Thymus (tissue), 11 donors: ENCODE data around the gene TNIP2. TPM values are rescaled to one million over a fixed set of nuclear protein-coding genes. Genes with fewer than 3 reads are reported as not detected.
A peak's percentile ranks its signal among the peaks of the same experiment; 100 is the strongest.

Experiments used
- DNase-seq, 9 donors: peaks; one replicate each; pipeline ENCODE4 v3.0.0-alpha.2; 2013; ENCODE audit warnings: low spot score in 9 of 9, low read depth in 6 of 9, missing footprints in 1 of 9
- H3K27ac ChIP-seq, 2 donors: one replicate each; pipeline ENCODE4 v1.5.1; 2013; ENCODE audit warnings: control low read depth in 1 of 2, low read depth in 1 of 2, low read length in 1 of 2, mild to moderate bottlenecking in 1 of 2, moderate library complexity in 1 of 2
- H3K27me3 ChIP-seq, 2 donors: one replicate each; pipeline ENCODE4 v1.5.1; 2013; ENCODE audit warnings: low read length in 1 of 2; ENCODE audit not compliant: control insufficient read depth in 2 of 2, insufficient read depth in 1 of 2
- H3K36me3 ChIP-seq, 2 donors: one replicate each; pipeline ENCODE4 v1.5.1; 2013; ENCODE audit warnings: low read length in 1 of 2, mild to moderate bottlenecking in 1 of 2, moderate library complexity in 1 of 2; ENCODE audit not compliant: control insufficient read depth in 2 of 2, insufficient read depth in 2 of 2
- H3K4me1 ChIP-seq, 2 donors: one replicate each; pipeline ENCODE4 v1.5.1; 2013; ENCODE audit warnings: low read length in 2 of 2; ENCODE audit not compliant: control insufficient read depth in 2 of 2, insufficient read depth in 2 of 2
- H3K4me3 ChIP-seq, 2 donors: one replicate each; pipeline ENCODE4 v1.5.1; 2013; ENCODE audit warnings: low read length in 2 of 2, control low read depth in 1 of 2, mild to moderate bottlenecking in 1 of 2
- H3K9me3 ChIP-seq, 2 donors: one replicate each; pipeline ENCODE4 v1.5.1; 2013; ENCODE audit warnings: low read length in 1 of 2, mild to moderate bottlenecking in 1 of 2; ENCODE audit not compliant: control insufficient read depth in 2 of 2, insufficient read depth in 1 of 2
- WGBS: extraction: QIAGEN DNeasy Blood & Tissue Kit; methylation state at CpG from one replicate; pipeline ENCODE4 v1.1.7; 2013; 5-methylcytosine and 5-hydroxymethylcytosine counted together
- polyA plus RNA-seq: library from polyadenylated mRNA; stranded (reverse); fragments of 200-250 nt; gene quantifications from one replicate; pipeline ENCODE4 v1.2.3, GENCODE V29; 2013
- total RNA-seq: library from RNA; stranded (reverse); fragments of 120-200 nt; gene quantifications from one replicate; pipeline ENCODE4 v1.2.4, GENCODE V29; 2013
- donor health status: healthy.

Gene TNIP2
- total and polyA plus RNA-seq, 2 donors = 19.7 to 41.8 TPM

DNA sequence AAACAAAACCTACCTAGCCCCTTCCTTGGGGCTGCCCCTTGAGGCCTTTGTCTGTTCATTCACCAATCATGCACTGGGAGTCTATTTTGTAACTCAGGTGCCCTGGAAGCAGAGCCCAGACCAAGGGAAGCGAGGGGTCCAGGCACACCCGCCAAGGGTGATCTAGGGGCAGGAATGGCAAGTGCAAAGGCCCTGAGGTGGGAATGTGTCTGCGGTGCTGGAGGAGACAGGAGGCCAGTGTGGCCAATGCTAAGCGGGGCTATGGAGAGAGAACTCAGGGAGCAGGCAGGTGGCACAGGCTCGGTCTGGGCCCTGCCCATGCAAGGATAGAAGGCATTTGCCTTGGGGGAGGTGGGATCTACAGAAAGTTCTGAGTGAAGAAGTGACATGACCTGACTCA, 33.2 kb upstream of the TNIP2 start:
- Histone ChIP-seq H3K9me3 (peaks cover 0 to 10% of the 10 kb centered on the region in 2 donors), H3K27ac (no peak overlapping the region), H3K4me3 (no peak overlapping the region), H3K36me3 (no peaks in the 10 kb centered on the region), H3K27me3 (peaks cover 0 to 32% of the 10 kb centered on the region in 2 donors), H3K4me1 (peaks cover 43 to 64% of the 10 kb centered on the region in 2 donors)
- 97% methylated on average over 5 of the region's 5 CpGs for WGBS
- DNase-seq = no peak

DNA sequence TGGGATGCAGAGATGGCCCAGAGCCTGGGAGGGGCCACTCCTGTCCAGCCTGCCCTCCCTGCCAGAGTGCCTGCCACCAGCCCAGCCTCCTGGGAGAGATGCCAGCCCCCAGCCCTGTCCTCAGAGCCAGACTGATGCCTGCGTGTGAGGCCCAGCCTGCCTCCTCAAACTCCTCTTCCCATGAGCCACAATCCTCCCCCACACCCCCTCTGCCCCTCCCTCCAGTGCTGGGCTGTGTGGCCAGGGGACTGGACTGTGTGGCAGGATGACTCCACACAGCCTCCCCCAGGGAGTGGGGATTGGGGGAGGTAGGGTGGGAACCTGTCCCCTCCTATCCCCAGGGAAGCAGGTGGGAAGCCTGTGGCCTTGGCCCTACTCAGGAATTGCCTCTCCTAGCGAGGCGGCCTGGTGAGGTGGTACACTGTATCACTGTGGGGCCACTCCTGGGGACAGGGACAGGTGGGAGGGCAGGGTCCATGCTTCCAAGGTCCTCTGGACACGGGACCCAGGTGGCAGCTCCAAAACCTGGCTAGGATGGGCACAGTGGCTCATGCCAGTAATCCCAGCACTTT, 32.5 kb upstream of the TNIP2 start:
- DNase-seq = no peak
- no peak overlapping the region for H3K4me3 ChIP-seq
- H3K27ac ChIP-seq = no peak overlapping the region
- no peaks in the 10 kb centered on the region for H3K36me3 ChIP-seq
- 93% methylated on average over 4 of the region's 4 CpGs for WGBS
- H3K4me1 ChIP-seq = peaks cover 39 to 58% of the 10 kb centered on the region in 2 donors
- peaks cover 0 to 25% of the 10 kb centered on the region in 2 donors for H3K27me3 ChIP-seq
- peaks cover 0 to 10% of the 10 kb centered on the region in 2 donors for H3K9me3 ChIP-seq

DNA sequence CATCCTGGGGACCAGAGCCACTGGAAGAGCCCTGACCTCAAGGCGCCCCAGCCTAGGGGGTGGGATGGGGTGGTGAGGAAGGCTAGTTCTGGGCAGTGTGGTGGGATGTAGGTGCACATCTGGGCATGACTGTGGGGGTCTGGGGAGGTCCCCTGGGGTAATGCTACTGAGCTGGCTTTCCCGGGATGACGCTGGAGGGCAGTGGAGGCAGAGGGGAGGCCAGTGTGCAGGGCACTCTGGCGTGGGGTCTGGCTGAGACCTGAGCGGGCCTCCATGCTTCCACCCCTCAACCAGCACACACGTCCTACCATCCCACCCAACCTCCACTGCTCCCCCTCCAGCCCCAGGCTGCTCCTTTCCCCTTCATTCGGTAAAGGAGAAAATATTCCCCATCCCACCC, 32.0 kb upstream of the TNIP2 start:
- no peak for DNase-seq
- peaks cover 34 to 53% of the 10 kb centered on the region in 2 donors for H3K4me1 ChIP-seq
- 95% methylated on average over 7 of the region's 7 CpGs for WGBS
- H3K27ac ChIP-seq = peak overlapping the region in 1 of 2 donors; percentile 84
- no peaks in the 10 kb centered on the region for H3K36me3 ChIP-seq
- peaks cover 0 to 10% of the 10 kb centered on the region in 2 donors for H3K9me3 ChIP-seq
- H3K4me3 ChIP-seq = no peak overlapping the region
- H3K27me3 ChIP-seq = peaks cover 0 to 20% of the 10 kb centered on the region in 2 donors

DNA sequence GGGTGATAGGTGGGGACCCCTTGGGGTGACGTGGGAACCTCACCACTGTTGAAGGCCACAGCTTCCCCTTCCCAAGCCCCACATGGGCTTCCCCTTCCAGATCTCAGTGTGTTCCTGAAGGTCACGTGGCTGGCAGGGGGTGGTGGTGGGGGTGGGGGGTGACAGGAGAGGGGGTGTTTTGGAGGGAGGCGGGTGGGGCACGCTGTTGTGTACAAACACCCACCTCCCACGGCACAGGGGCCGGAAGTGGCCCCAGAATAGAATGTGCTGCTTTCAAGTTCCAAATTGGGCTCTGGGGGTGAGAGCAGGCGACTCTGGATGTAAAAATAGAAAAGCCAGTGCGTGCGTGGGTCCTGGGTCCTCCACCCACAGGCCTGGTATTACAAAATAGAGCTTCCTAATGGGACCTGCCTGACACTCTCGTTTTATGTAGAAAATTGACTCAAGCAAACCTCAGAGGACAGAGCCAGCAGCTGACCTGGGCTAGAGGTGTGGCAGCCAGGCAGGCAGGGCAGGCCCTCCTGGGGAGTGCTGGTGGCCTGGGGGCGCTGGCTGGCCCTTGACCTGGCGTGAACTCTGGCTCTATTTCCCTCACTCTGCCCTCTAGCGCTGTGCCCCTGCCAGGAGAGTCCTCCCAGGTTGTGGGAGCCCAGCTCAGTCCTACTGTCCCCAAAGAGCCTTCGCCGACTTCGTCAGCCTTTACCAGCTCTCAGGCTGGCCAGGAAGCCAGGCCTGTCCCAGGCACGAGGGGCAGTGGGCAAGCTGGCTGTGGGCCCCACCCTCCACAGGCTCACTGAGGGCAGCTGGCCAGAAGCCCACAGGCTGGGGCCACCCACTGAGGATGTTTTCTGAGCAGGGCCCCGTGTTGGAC, 31.3 kb upstream of the TNIP2 start:
- Histone ChIP-seq H3K9me3 (peaks cover 0 to 9% of the 10 kb centered on the region in 2 donors), H3K4me1 (peaks cover 32 to 51% of the 10 kb centered on the region in 2 donors), H3K4me3 (no peak overlapping the region), H3K36me3 (no peaks in the 10 kb centered on the region), H3K27ac (peak overlapping the region; percentile 57 to 84), H3K27me3 (peaks cover 0 to 15% of the 10 kb centered on the region in 2 donors)
- peak in 4 of 9 donors; percentile 64 to 79 (median 66) for DNase-seq
- 44% methylated on average over 18 of the region's 18 CpGs for WGBS

DNA sequence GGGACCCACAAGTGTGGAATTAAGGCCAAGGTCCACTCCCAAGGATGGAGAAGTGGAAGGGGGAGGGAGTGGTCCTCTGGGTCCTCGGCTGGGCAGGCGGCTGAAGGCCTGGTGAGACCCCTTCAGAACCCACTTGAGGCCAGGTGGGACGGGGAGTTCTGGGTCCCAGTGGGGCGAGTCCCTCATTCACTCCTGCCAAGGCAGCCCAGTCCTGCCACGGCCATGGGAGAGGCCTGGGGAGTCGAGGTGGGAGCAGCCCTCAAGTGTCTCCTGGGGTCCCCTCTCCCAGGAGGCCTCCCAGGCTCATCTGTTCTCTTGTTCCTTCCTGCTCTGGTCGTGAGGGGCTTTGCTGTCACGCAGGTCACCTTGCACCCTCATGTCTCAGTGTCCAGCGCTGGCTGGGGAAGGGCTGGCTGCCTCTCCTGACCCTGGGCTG, 30.7 kb upstream of the TNIP2 start:
- Histone ChIP-seq H3K36me3 (no peaks in the 10 kb centered on the region), H3K4me3 (no peak overlapping the region), H3K27ac (peak overlapping the region; percentile 71 to 77), H3K9me3 (peaks cover 0 to 6% of the 10 kb centered on the region in 2 donors), H3K4me1 (peaks cover 32 to 44% of the 10 kb centered on the region in 2 donors), H3K27me3 (peaks cover 0 to 9% of the 10 kb centered on the region in 2 donors)
- DNase-seq = no peak
- 61% methylated on average over 9 of the region's 9 CpGs for WGBS

DNA sequence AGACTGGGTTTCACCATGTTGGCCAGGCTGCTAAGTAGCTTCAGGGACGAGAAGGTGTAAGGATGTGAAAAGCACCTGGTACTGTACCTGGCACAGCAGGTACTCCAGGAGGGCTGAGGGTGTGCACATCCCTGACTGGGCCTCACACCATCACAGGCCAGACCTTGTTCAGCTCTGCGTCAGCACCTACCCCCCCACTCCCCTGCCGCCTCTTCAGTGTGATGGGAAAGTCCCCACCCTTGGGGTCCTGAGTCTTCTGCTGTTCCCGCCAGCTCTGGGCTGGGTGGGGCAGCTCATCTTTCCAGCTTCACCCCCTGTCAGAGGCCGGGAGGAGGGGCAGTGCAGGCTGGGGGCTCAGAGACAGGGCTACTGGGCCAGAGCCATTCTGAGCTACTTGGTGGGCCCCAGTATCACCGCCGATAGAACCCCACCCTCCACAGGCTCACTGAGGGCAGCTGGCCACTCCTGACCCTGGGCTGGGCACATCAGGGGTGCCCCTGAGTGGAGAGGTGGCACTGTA, 30.1 kb upstream of the TNIP2 start:
- no peaks in the 10 kb centered on the region for H3K36me3 ChIP-seq
- peaks cover 0 to 3% of the 10 kb centered on the region in 2 donors for H3K27me3 ChIP-seq
- H3K4me1 ChIP-seq = peaks cover 32 to 42% of the 10 kb centered on the region in 2 donors
- WGBS = 84% methylated on average over 7 of the region's 7 CpGs
- H3K4me3 ChIP-seq = no peak overlapping the region
- H3K9me3 ChIP-seq = peaks cover 0 to 6% of the 10 kb centered on the region in 2 donors
- peak in 1 of 9 donors; percentile 39 for DNase-seq
- peak overlapping the region; percentile 71 to 76 for H3K27ac ChIP-seq

DNA sequence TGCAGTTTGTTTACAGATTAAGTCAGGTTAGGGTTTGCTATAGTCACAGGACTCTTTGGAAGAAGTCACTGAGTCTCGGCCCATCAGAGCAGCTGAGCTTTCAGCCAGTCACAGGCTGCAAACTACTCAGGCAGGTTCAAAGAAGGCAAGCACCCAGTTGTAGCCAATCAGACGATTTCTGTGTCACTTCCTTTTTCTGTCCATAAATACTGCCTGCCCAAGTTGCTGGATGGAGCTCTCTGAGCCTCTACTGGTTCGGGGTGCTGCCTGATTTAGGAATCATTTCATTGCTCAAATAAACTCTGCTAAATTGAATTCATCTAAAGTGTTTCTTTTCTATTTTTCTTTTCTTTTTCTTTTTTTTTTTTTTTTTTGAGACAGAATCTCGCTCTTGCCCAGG, 29.5 kb upstream of the TNIP2 start:
- peak in 6 of 9 donors; percentile 68 to 88 (median 78) for DNase-seq

DNA sequence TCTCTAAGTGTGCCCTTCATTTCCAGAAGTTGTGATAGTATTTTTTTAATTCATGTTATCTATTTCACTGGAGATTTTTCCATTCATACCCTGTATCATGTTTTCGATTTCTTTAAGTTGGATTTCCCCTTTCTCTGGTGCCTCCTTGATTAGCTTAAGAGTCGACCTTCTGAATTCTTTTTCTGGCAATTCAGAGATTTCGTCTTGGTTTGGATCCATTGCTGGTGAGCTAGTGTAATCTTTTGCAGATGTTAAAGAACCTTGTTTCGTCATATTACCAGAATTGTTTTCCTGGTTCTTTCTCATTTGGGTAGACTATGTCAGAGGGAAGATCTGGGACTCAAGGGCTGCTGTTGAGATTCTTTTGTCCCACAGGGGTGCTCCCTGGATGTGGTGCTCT, 27.7 kb upstream of the TNIP2 start:
- Histone ChIP-seq H3K36me3 (no peaks in the 10 kb centered on the region), H3K4me3 (no peak overlapping the region), H3K27me3 (no peaks in the 10 kb centered on the region), H3K9me3 (no peaks in the 10 kb centered on the region), H3K27ac (no peak overlapping the region), H3K4me1 (peaks cover 32 to 34% of the 10 kb centered on the region in 2 donors)
- no peak for DNase-seq
- 93% methylated on average over 4 of the region's 4 CpGs for WGBS

More for the DNA sequence above, 29.5 kb upstream of the TNIP2 start:
- WGBS = 38% methylated on average over 4 of the region's 4 CpGs
- peaks cover 32 to 42% of the 10 kb centered on the region in 2 donors for H3K4me1 ChIP-seq
- peak overlapping the region in 1 of 2 donors; percentile 71 for H3K27ac ChIP-seq
- H3K9me3 ChIP-seq = peaks cover 0 to 6% of the 10 kb centered on the region in 2 donors
- H3K36me3 ChIP-seq = no peaks in the 10 kb centered on the region
- H3K4me3 ChIP-seq = no peak overlapping the region
- H3K27me3 ChIP-seq = no peaks in the 10 kb centered on the region

DNA sequence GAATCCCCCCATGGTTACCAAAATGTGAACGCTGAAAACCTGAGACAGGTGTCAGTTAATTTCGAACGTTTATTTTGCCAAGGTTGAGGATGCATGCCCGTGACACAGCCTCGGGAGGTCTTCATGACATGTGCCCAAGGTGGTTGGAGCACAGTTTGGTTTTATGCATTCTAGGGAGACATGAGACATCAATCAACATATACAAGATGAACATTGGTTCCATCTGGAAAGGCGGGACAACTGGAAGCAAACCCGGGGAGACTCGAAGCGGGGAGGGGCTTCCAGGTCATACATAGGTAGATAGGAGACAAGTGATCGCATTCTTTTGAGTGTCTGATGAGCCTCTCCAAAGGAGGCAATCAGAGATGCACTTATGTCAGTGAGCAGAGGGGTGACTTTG, 25.8 kb upstream of the TNIP2 start:
- peaks cover 16 to 19% of the 10 kb centered on the region in 2 donors for H3K4me1 ChIP-seq
- DNase-seq = no peak
- 95% methylated on average over 10 of the region's 10 CpGs for WGBS
- no peaks in the 10 kb centered on the region for H3K9me3 ChIP-seq
- H3K27ac ChIP-seq = no peak overlapping the region
- no peak overlapping the region for H3K4me3 ChIP-seq
- no peaks in the 10 kb centered on the region for H3K27me3 ChIP-seq
- H3K36me3 ChIP-seq = no peaks in the 10 kb centered on the region
